Fibroblast of lung (primary cell): ENCODE data around the gene SCGN. TPM values are rescaled to one million over a fixed set of nuclear protein-coding genes. Genes with fewer than 3 reads are reported as not detected.

ENCODE experiments used
- DNase-seq, 2 donors: peaks; one replicate each; pipeline versions ENCODE4 v3.0.0 to v3.0.0-alpha.2; 2010; ENCODE audit warnings: low read depth in 2 of 2
- H2AFZ ChIP-seq: 2 replicates; pipeline ENCODE4 v1.5.1; 2012; ENCODE audit warnings: low read length, control low read depth, inconsistent platforms
- H3K27ac ChIP-seq: 2 replicates; pipeline ENCODE4 v1.5.1; 2011; ENCODE audit warnings: low read length, control low read depth; ENCODE audit not compliant: insufficient read depth
- H3K27me3 ChIP-seq: 2 replicates; pipeline ENCODE4 v1.5.1; 2011; ENCODE audit warnings: mild to moderate bottlenecking, low read length; ENCODE audit not compliant: control insufficient read depth, insufficient read depth
- H3K36me3 ChIP-seq: 2 replicates; pipeline ENCODE4 v1.5.1; 2011; ENCODE audit warnings: low read length; ENCODE audit not compliant: control insufficient read depth, insufficient read depth
- H3K4me1 ChIP-seq: 2 replicates; pipeline ENCODE4 v1.5.1; 2011; ENCODE audit warnings: low read length; ENCODE audit not compliant: control insufficient read depth, insufficient read depth; ENCODE audit errors: extremely low read depth
- H3K4me2 ChIP-seq: 2 replicates; pipeline ENCODE4 v1.5.1; 2011; ENCODE audit warnings: low read length, control low read depth; ENCODE audit not compliant: insufficient read depth; ENCODE audit errors: extremely low read depth
- H3K4me3 ChIP-seq, 4 experiments: fragments of 200-600 bp in 1 of 4; sonication (generic) in 1 of 4; replicated peaks in 1 of 4; 2 replicates each; pipeline ENCODE4 v1.5.1; 2011 to 2016; ENCODE audit warnings: low read length in 4 of 4, low read depth in 3 of 4, mild to moderate bottlenecking in 3 of 4, control low read depth in 2 of 4, inconsistent platforms in 1 of 4, mixed read lengths in 1 of 4; ENCODE audit not compliant: insufficient read depth in 1 of 4; ENCODE audit errors: control extremely low read depth in 1 of 4
- H3K79me2 ChIP-seq: 2 replicates; pipeline ENCODE4 v1.5.1; 2012; ENCODE audit warnings: mild to moderate bottlenecking, low read length, inconsistent platforms; ENCODE audit not compliant: control insufficient read depth, insufficient read depth
- H3K9ac ChIP-seq: 2 replicates; pipeline ENCODE4 v1.5.1; 2011; ENCODE audit warnings: mild to moderate bottlenecking, low read length, control low read depth; ENCODE audit not compliant: insufficient read depth
- H3K9me3 ChIP-seq: 2 replicates; pipeline ENCODE4 v1.5.1; 2012; ENCODE audit warnings: low read depth, low read length; ENCODE audit not compliant: control insufficient read depth, insufficient read depth
- H4K20me1 ChIP-seq: 2 replicates; pipeline ENCODE4 v1.5.1; 2011; ENCODE audit warnings: low read length; ENCODE audit not compliant: control insufficient read depth, insufficient read depth; ENCODE audit errors: extremely low read depth
- EZH2 ChIP-seq: IDR thresholded peaks from 2 replicates; pipeline ENCODE4 v1.5.1; 2012; ENCODE audit warnings: low read length, control low read depth, mild to moderate bottlenecking; ENCODE audit errors: missing control alignments
- polyA plus RNA-seq, 2 donors: library from polyadenylated mRNA; depleted of rRNA in 1 of 2; stranded (reverse) in 1 of 2; unstranded in 1 of 2; fragments of >200 nt; gene quantifications; 2 replicates each; pipeline ENCODE4 v1.2.1, GENCODE V29; 2011 to 2012; ENCODE audit warnings: missing spikeins in 1 of 2
- total RNA-seq: library from RNA; depleted of rRNA; stranded (reverse); fragments of >200 nt; gene quantifications from 2 replicates; pipeline ENCODE4 v1.2.1, GENCODE V29; 2014
- TF ChIP-seq, protein P1 (sequence below), 2 donors: IDR thresholded peaks in 1 of 2; conservative IDR thresholded peaks in 1 of 2; 1 replicate in 1 of 2; 2 replicates in 1 of 2; pipeline ENCODE4 v1.5.1; 2011 to 2012; ENCODE audit warnings: low read length in 2 of 2, control low read depth in 1 of 2, inconsistent platforms in 1 of 2, low read depth in 1 of 2, mild to moderate bottlenecking in 1 of 2

The SCGN gene
- total and polyA plus RNA-seq, 2 donors (not counting 1 experiment from before 2014, with no cell fraction given): not detected

DNA sequence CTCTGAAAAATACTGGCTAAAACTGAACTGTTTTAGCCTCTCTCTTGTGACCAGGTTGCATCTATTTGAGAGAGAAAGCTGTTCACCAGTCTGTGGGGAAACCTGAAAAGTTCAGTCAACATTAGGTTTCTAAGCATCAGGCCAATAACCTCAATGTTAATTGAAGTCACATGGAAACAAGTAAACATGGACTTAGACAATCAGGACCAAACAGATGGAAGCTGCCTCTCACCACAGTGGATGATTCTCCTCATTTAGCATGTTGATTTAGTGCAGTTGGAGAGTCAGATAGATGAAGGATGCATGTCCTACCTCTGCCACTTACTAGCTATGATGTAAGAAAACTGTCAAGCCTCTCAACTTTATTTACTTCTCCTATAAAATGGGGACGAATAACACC is 18.2 kb downstream of the SCGN start:
- Histone ChIP-seq H3K4me3 (no peak overlapping the region), H3K4me1 (no peaks in the 10 kb centered on the region), H3K27ac (no peak overlapping the region), H4K20me1 (no peaks in the 10 kb centered on the region), H3K36me3 (no peaks in the 10 kb centered on the region), H3K27me3 (no peaks in the 10 kb centered on the region), H3K4me2 (no peak overlapping the region), H3K9ac (no peak overlapping the region), H2AFZ (no peak overlapping the region), H3K9me3 (no peaks in the 10 kb centered on the region), H3K79me2 (no peaks in the 10 kb centered on the region)
- no peak for DNase-seq
- no peak for TF ChIP-seq EZH2
- TF ChIP-seq, protein P1, sequence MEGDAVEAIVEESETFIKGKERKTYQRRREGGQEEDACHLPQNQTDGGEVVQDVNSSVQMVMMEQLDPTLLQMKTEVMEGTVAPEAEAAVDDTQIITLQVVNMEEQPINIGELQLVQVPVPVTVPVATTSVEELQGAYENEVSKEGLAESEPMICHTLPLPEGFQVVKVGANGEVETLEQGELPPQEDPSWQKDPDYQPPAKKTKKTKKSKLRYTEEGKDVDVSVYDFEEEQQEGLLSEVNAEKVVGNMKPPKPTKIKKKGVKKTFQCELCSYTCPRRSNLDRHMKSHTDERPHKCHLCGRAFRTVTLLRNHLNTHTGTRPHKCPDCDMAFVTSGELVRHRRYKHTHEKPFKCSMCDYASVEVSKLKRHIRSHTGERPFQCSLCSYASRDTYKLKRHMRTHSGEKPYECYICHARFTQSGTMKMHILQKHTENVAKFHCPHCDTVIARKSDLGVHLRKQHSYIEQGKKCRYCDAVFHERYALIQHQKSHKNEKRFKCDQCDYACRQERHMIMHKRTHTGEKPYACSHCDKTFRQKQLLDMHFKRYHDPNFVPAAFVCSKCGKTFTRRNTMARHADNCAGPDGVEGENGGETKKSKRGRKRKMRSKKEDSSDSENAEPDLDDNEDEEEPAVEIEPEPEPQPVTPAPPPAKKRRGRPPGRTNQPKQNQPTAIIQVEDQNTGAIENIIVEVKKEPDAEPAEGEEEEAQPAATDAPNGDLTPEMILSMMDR (conservative IDR thresholded peaks at IDR 0.05 in 1 of 2, IDR thresholded peaks at IDR 0.05 in 1 of 2; ENCODE audit: low read depth in 1 of 2, low read length in 2 of 2): no peak

DNA sequence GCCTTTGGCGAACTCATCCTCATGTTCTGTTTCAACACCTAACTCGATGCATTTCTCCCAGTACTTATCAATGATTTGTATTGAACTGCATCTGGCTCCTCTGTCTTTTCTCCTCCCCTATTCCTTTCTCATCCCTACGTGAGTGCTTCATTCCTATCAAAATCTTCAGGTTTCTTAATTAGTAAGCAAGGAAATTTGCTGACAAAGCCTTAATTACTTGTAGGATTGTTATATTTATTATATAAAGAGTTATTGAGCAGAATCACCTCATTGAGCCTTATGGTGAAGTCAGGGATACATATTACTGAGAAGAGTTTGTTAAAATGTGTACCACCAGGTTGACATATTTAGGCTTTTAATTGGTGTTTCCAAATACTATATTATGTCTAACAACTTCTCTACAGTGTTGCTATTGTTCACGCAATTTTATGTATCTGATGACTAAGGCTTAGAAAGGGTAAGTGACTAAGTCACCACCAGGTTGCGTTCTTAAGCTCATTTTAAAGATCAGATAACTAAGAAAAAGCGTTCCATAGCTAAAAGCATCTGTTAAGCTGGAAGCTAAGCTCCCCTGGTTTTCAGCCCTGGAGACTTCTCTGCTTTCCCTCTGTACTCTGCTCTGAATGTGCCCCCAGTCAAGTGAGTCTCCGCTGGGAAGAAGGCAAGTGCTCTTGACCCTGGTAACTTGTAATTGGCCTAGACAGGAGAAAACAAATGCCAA is 18.9 kb downstream of the SCGN start:
- Histone ChIP-seq H3K79me2 (no peaks in the 10 kb centered on the region), H3K4me1 (no peaks in the 10 kb centered on the region), H3K4me2 (no peak overlapping the region), H3K27me3 (no peaks in the 10 kb centered on the region), H3K9ac (no peak overlapping the region), H3K36me3 (no peaks in the 10 kb centered on the region), H2AFZ (no peak overlapping the region), H3K27ac (no peak overlapping the region), H3K9me3 (no peaks in the 10 kb centered on the region), H3K4me3 (no peak overlapping the region), H4K20me1 (no peaks in the 10 kb centered on the region)
- DNase-seq: no peak
- TF ChIP-seq, protein P1 (conservative IDR thresholded peaks at IDR 0.05 in 1 of 2, IDR thresholded peaks at IDR 0.05 in 1 of 2; ENCODE audit: low read depth in 1 of 2, low read length in 2 of 2): no peak
- no peak for TF ChIP-seq EZH2

DNA sequence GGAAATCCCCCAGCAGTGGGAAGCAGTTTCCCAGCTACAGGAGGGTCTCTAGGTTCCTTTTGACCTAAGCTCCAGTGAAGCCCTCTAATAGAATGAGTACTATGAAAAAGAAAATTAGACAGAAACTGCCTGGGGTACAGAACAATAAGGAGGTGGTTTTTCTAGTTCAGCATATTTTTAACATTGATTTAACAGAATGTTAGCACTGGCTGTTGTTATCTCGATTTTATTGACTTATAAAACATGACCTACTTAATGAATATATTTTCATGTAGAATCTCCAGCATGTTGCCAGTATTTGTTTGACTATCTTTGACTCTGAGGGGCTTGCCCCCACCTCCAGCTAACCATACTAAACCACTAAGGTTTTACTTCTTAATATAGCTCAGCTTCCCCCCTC is 19.6 kb downstream of the SCGN start:
- Histone ChIP-seq H3K4me3 (no peak overlapping the region), H3K4me1 (no peaks in the 10 kb centered on the region), H3K9me3 (no peaks in the 10 kb centered on the region), H4K20me1 (no peaks in the 10 kb centered on the region), H3K4me2 (no peak overlapping the region), H3K27ac (no peak overlapping the region), H3K36me3 (no peaks in the 10 kb centered on the region), H2AFZ (no peak overlapping the region), H3K79me2 (no peaks in the 10 kb centered on the region), H3K9ac (no peak overlapping the region), H3K27me3 (no peaks in the 10 kb centered on the region)
- no peak for DNase-seq
- TF ChIP-seq, protein P1 (conservative IDR thresholded peaks at IDR 0.05 in 1 of 2, IDR thresholded peaks at IDR 0.05 in 1 of 2; ENCODE audit: low read depth in 1 of 2, low read length in 2 of 2): no peak
- TF ChIP-seq EZH2: no peak
